Naive thymus-derived CD4-positive, alpha-beta T cell (primary cell): Measurements from ENCODE around the gene ITM2B. TPM values are rescaled to one million over a fixed set of nuclear protein-coding genes. Genes with fewer than 3 reads are reported as not detected.
A peak's percentile ranks its signal among the peaks of the same experiment; 100 is the strongest.

Experiments used
- ATAC-seq: fragments of 150-1000 bp; cut with Tn5 transposase; 2 replicates; pipeline ENCODE4 v1.10.0; 2021; ENCODE audit warnings: mild to moderate bottlenecking, moderate library complexity
- CTCF ChIA-PET: fragments of 350-600 bp; sonication (Branson Sonifier 250); formaldehyde crosslinking; loops from one replicate; lab custom pipeline; 2021; ENCODE audit warnings: antibody characterized with exemption; lab: Charles Lee
- POLR2A ChIA-PET: fragments of 350-600 bp; sonication (Branson Sonifier 250); formaldehyde crosslinking; loops from one replicate; lab custom pipeline; 2021; ENCODE audit warnings: antibody characterized with exemption, inconsistent platforms; lab: Charles Lee
- DNase-seq, 9 donors: peaks; one replicate each; pipeline versions ENCODE4 v3.0.0 to v3.0.0-alpha.2; 2020 to 2022; ENCODE audit warnings: mixed read lengths in 1 of 9
- H3K27ac ChIP-seq: one replicate; pipeline ENCODE4 v1.7.0; 2013; ENCODE audit warnings: mild to moderate bottlenecking, low read depth, low read length, moderate library complexity
- H3K27me3 ChIP-seq, 2 donors: one replicate each; pipeline ENCODE4 v1.7.0; 2013; ENCODE audit warnings: low read length in 2 of 2, mild to moderate bottlenecking in 2 of 2, moderate library complexity in 2 of 2; ENCODE audit not compliant: control insufficient read depth in 2 of 2, insufficient read depth in 2 of 2
- H3K36me3 ChIP-seq, 3 experiments: 1 replicate in 2 of 3; 2 replicates in 1 of 3; pipeline ENCODE4 v1.7.0; 2013; ENCODE audit warnings: low read length in 3 of 3, mild to moderate bottlenecking in 3 of 3, moderate library complexity in 1 of 3; ENCODE audit not compliant: insufficient read depth in 3 of 3, control insufficient read depth in 2 of 3
- H3K4me1 ChIP-seq, 2 donors: one replicate each; pipeline ENCODE4 v1.7.0; 2013; ENCODE audit warnings: low read length in 2 of 2, mild to moderate bottlenecking in 2 of 2, moderate library complexity in 1 of 2; ENCODE audit not compliant: control insufficient read depth in 2 of 2, insufficient read depth in 2 of 2
- H3K4me3 ChIP-seq: 2 replicates; pipeline ENCODE4 v1.7.0; 2013; ENCODE audit warnings: mild to moderate bottlenecking, low read length
- H3K9me3 ChIP-seq, 3 experiments: 1 replicate in 2 of 3; 2 replicates in 1 of 3; pipeline ENCODE4 v1.7.0; 2013; ENCODE audit warnings: low read length in 3 of 3; ENCODE audit not compliant: control insufficient read depth in 2 of 3
- H3K27ac Mint-ChIP-seq, 9 donors: one replicate each; pipeline ENCODE4 v1.8.0; 2020 to 2022; ENCODE audit warnings: mixed read lengths in 9 of 9, mild to moderate bottlenecking in 8 of 9, moderate library complexity in 5 of 9, inconsistent platforms in 2 of 9
- H3K27me3 Mint-ChIP-seq, 5 donors: one replicate each; pipeline ENCODE4 v1.8.0; 2021 to 2022; ENCODE audit warnings: mixed read lengths in 5 of 5, mild to moderate bottlenecking in 1 of 5
- H3K36me3 Mint-ChIP-seq, 5 donors: one replicate each; pipeline ENCODE4 v1.8.0; 2020 to 2022; ENCODE audit warnings: mixed read lengths in 5 of 5, mild to moderate bottlenecking in 3 of 5, inconsistent platforms in 1 of 5
- H3K4me1 Mint-ChIP-seq, 7 donors: one replicate each; pipeline ENCODE4 v1.8.0; 2020 to 2022; ENCODE audit warnings: mixed read lengths in 7 of 7, mild to moderate bottlenecking in 3 of 7, inconsistent platforms in 1 of 7
- H3K4me3 Mint-ChIP-seq, 10 donors: one replicate each; pipeline ENCODE4 v1.8.0; 2020 to 2022; ENCODE audit warnings: mild to moderate bottlenecking in 10 of 10, mixed read lengths in 10 of 10, moderate library complexity in 6 of 10, inconsistent platforms in 2 of 10
- H3K9me3 Mint-ChIP-seq, 11 donors: one replicate each; pipeline ENCODE4 v1.8.0; 2020 to 2022; ENCODE audit warnings: mixed read lengths in 11 of 11, mild to moderate bottlenecking in 4 of 11, inconsistent platforms in 1 of 11, moderate library complexity in 1 of 11
- intact Hi-C, 2 donors: fragments of 100-400 bp; cut with micrococcal nuclease; formaldehyde crosslinking; loops; one replicate each; pipeline ENCODE4 v1.15.1; 2023
- polyA plus RNA-seq, 2 donors: library from polyadenylated mRNA; unstranded; fragments of 300-500 nt; fragmentation: Illumina TruSeq; gene quantifications; one replicate each; pipeline ENCODE4 v1.2.3, GENCODE V29; 2021
- total RNA-seq, 6 experiments: library from RNA in 5 of 6; stranded (reverse) in 5 of 6; gene quantifications; 1 replicate in 5 of 6; 2 replicates in 1 of 6; pipeline ENCODE4 v1.2.3 and lab custom pipeline; 2021 to 2026

Gene ITM2B
- total and polyA plus RNA-seq, 7 experiments from 2014 or later, result 190 to 1,479 (median 659) TPM

GRCh38 chr13:48188601-48189000, 44.4 kb upstream of the ITM2B start:
- H3K27me3 Mint-ChIP-seq, result peaks cover 0 to 7% (median 0%) of the 10 kb centered on the region in 5 donors
- POLR2A ChIA-PET, result interaction anchor here (0.5 to 8.5 kb wide), 9 partner anchors 9 to 149 kb away, joined by 3 to 114 read pairs (median 8); partner anchors contain the start of gene ITM2B
- peak overlapping the region; percentile 22 for H3K27ac ChIP-seq
- H3K4me1 ChIP-seq, result peaks cover 8 to 56% of the 10 kb centered on the region in 2 donors
- CTCF ChIA-PET, result interaction anchor here (0.7 to 2.1 kb wide), 4 partner anchors 10 to 225 kb away, joined by 3 to 7 read pairs (median 4); partner anchors contain the start of gene LPAR6
- ATAC-seq (no peak), DNase-seq (no peak)
- H3K4me3 Mint-ChIP-seq, result peak overlapping the region in 6 of 10 donors; percentile 11 to 72 (median 34)
- peaks cover 44 to 91% (median 77%) of the 10 kb centered on the region in 7 donors for H3K4me1 Mint-ChIP-seq
- H3K9me3 ChIP-seq, result no peaks in the 10 kb centered on the region
- no peaks in the 10 kb centered on the region for H3K36me3 ChIP-seq
- H3K27ac Mint-ChIP-seq, result peak overlapping the region in 8 of 9 donors; percentile 49 to 94 (median 82)
- H3K36me3 Mint-ChIP-seq, result peaks cover 0 to 14% (median 0%) of the 10 kb centered on the region in 5 donors
- H3K9me3 Mint-ChIP-seq, result peaks cover 0 to 5% (median 0%) of the 10 kb centered on the region in 11 donors
- no peaks in the 10 kb centered on the region for H3K27me3 ChIP-seq
- intact Hi-C loops, result loop anchor here in 1 of 2 donors (1.0 to 5.0 kb wide), 2 partner anchors 10 to 114 kb away; partner anchors contain the start of gene RB1
- no peak overlapping the region for H3K4me3 ChIP-seq

DNA sequence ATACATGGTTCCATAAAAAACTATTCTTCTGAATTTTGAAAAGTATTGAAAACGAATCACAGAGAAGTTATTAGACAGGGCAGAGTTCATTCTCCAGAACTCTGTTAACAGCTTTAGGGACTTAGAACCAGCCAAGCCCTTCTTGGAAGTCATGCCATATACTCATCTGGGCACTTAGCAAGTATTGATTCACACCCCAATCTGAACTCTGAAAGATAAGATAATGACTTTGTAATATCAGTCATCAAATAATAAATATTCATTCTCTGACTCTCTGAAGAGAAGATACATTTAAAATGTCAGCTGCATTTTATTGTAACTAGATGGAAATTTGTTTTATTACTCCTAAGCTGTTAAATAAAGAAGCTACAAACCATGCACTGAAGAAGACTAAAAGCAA, 43.8 kb upstream of the ITM2B start:
- Mint-ChIP-seq H3K4me3 (peak overlapping the region in 3 of 10 donors; percentile 1 to 61 (median 32)), H3K36me3 (peaks cover 0 to 16% (median 0%) of the 10 kb centered on the region in 5 donors), H3K27ac (peak overlapping the region in 7 of 9 donors; percentile 25 to 94 (median 82)), H3K27me3 (peaks cover 0 to 7% (median 0%) of the 10 kb centered on the region in 5 donors), H3K9me3 (peaks cover 0 to 5% (median 0%) of the 10 kb centered on the region in 11 donors), H3K4me1 (peaks cover 41 to 91% (median 77%) of the 10 kb centered on the region in 7 donors)
- Histone ChIP-seq H3K9me3 (no peaks in the 10 kb centered on the region), H3K27ac (no peak overlapping the region), H3K27me3 (no peaks in the 10 kb centered on the region), H3K36me3 (no peaks in the 10 kb centered on the region), H3K4me3 (no peak overlapping the region), H3K4me1 (peaks cover 6 to 56% of the 10 kb centered on the region in 2 donors)
- ChIA-PET CTCF (interaction anchor here (0.6 to 2.1 kb wide), 6 partner anchors 9 to 224 kb away, joined by 3 to 7 read pairs (median 4); partner anchors contain the start of gene LPAR6), POLR2A (interaction anchor here (0.5 to 8.5 kb wide), 10 partner anchors 10 to 150 kb away, joined by 3 to 114 read pairs (median 7); partner anchors contain the start of gene ITM2B)
- no peak for DNase-seq
- intact Hi-C loops, result loop anchor here in 1 of 2 donors (5.0 kb wide), 1 partner anchor 113 kb away; the partner anchor contains the start of gene RB1
- ATAC-seq, result no peak

- CTCF ChIA-PET, result interaction anchor here (0.7 to 1.2 kb wide), 2 partner anchors 8 to 30 kb away, joined by 3 read pairs; no protein-coding TSS in a partner anchor
- Histone ChIP-seq H3K9me3 (no peaks in the 10 kb centered on the region), H3K27ac (no peak overlapping the region), H3K4me3 (no peak overlapping the region), H3K36me3 (no peaks in the 10 kb centered on the region), H3K27me3 (no peaks in the 10 kb centered on the region), H3K4me1 (peaks cover 4 to 29% of the 10 kb centered on the region in 2 donors)
- H3K27me3 Mint-ChIP-seq, result peaks cover 0 to 17% (median 0%) of the 10 kb centered on the region in 5 donors
- ATAC-seq (no peak), DNase-seq (no peak)
- intact Hi-C loops, result no loop called here
- peak overlapping the region in 8 of 10 donors; percentile 6 to 70 (median 41) for H3K4me3 Mint-ChIP-seq
- peaks cover 0 to 16% (median 0%) of the 10 kb centered on the region in 5 donors for H3K36me3 Mint-ChIP-seq
- H3K27ac Mint-ChIP-seq, result peak overlapping the region in 7 of 9 donors; percentile 71 to 85 (median 77)
- H3K9me3 Mint-ChIP-seq, result peaks cover 0 to 11% (median 0%) of the 10 kb centered on the region in 11 donors
- H3K4me1 Mint-ChIP-seq, result peaks cover 26 to 76% (median 60%) of the 10 kb centered on the region in 7 donors
- POLR2A ChIA-PET, result interaction anchor here (1.0 to 5.9 kb wide), 8 partner anchors 10 to 65 kb away, joined by 3 to 61 read pairs (median 6); partner anchors contain the start of gene ITM2B
Observed at GRCh38 chr13:48192411-48192935, 40.5 kb upstream of the ITM2B start.

GRCh38 chr13:48194379-48194754, 38.6 kb upstream of the ITM2B start:
- Histone ChIP-seq H3K4me3 (no peak overlapping the region), H3K27ac (no peak overlapping the region), H3K27me3 (no peaks in the 10 kb centered on the region), H3K36me3 (no peaks in the 10 kb centered on the region), H3K9me3 (no peaks in the 10 kb centered on the region), H3K4me1 (peaks cover 4 to 12% of the 10 kb centered on the region in 2 donors)
- H3K36me3 Mint-ChIP-seq, result peaks cover 0 to 9% (median 0%) of the 10 kb centered on the region in 5 donors
- peaks cover 16 to 67% (median 44%) of the 10 kb centered on the region in 7 donors for H3K4me1 Mint-ChIP-seq
- peaks cover 0 to 8% (median 0%) of the 10 kb centered on the region in 11 donors for H3K9me3 Mint-ChIP-seq
- intact Hi-C loops, result no loop called here
- ChIA-PET CTCF (no interaction called here), POLR2A (interaction anchor here (0.5 to 3.4 kb wide), 8 partner anchors 10 to 65 kb away, joined by 3 to 15 read pairs (median 5); partner anchors contain the start of gene ITM2B)
- H3K27ac Mint-ChIP-seq, result peak overlapping the region in 7 of 9 donors; percentile 14 to 86 (median 48)
- DNase-seq (peak in 1 of 9 donors; percentile 20), ATAC-seq (peak; percentile 86)
- H3K4me3 Mint-ChIP-seq, result peak overlapping the region in 9 of 10 donors; percentile 6 to 82 (median 56)
- H3K27me3 Mint-ChIP-seq, result peaks cover 0 to 14% (median 0%) of the 10 kb centered on the region in 5 donors

- Mint-ChIP-seq H3K4me1 (peaks cover 6 to 36% (median 28%) of the 10 kb centered on the region in 7 donors), H3K9me3 (peaks cover 0 to 16% (median 3%) of the 10 kb centered on the region in 11 donors), H3K4me3 (peak overlapping the region in 6 of 10 donors; percentile 1 to 44 (median 10)), H3K36me3 (peaks cover 0 to 14% (median 8%) of the 10 kb centered on the region in 5 donors), H3K27ac (peak overlapping the region in 8 of 9 donors; percentile 46 to 82 (median 69)), H3K27me3 (peaks cover 0 to 35% (median 0%) of the 10 kb centered on the region in 5 donors)
- Histone ChIP-seq H3K27me3 (no peaks in the 10 kb centered on the region), H3K4me3 (no peak overlapping the region), H3K4me1 (peaks cover under 1 to 10% of the 10 kb centered on the region in 2 donors), H3K9me3 (no peaks in the 10 kb centered on the region), H3K36me3 (no peaks in the 10 kb centered on the region), H3K27ac (no peak overlapping the region)
- ATAC-seq (no peak), DNase-seq (no peak)
- CTCF ChIA-PET, result interaction anchor here (0.8 to 1.1 kb wide), 2 partner anchors 36 to 73 kb away, joined by 3 to 5 read pairs; no protein-coding TSS in a partner anchor
- POLR2A ChIA-PET, result interaction anchor here (1.0 to 3.5 kb wide), 6 partner anchors 10 to 43 kb away, joined by 3 to 24 read pairs (median 21); partner anchors contain the start of gene ITM2B
- intact Hi-C loops, result loop anchor here in 1 of 2 donors (1.0 kb wide), 1 partner anchor 72 kb away; no protein-coding TSS in a partner anchor
Observed at GRCh38 chr13:48199404-48199946, 33.5 kb upstream of the ITM2B start.

GRCh38 chr13:48201044-48201443, 32.0 kb upstream of the ITM2B start:
- CTCF ChIA-PET, result no interaction called here
- H3K4me3 Mint-ChIP-seq, result no peak overlapping the region
- H3K4me3 ChIP-seq, result no peak overlapping the region
- H3K27me3 Mint-ChIP-seq, result peaks cover 0 to 46% (median 0%) of the 10 kb centered on the region in 5 donors
- no peak for DNase-seq
- H3K27ac Mint-ChIP-seq, result no peak overlapping the region
- no peaks in the 10 kb centered on the region for H3K36me3 ChIP-seq
- H3K36me3 Mint-ChIP-seq, result peaks cover 0 to 20% (median 8%) of the 10 kb centered on the region in 5 donors
- H3K4me1 Mint-ChIP-seq, result peaks cover 4 to 27% (median 22%) of the 10 kb centered on the region in 7 donors
- no peak for ATAC-seq
- H3K9me3 Mint-ChIP-seq, result peaks cover 0 to 25% (median 5%) of the 10 kb centered on the region in 11 donors
- peaks cover 0 to 10% of the 10 kb centered on the region in 2 donors for H3K4me1 ChIP-seq
- H3K27ac ChIP-seq, result no peak overlapping the region
- POLR2A ChIA-PET, result interaction anchor here (0.5 to 3.5 kb wide), 8 partner anchors 11 to 291 kb away, joined by 3 to 22 read pairs (median 4); partner anchors contain the start of gene ITM2B
- H3K9me3 ChIP-seq, result no peaks in the 10 kb centered on the region
- intact Hi-C loops, result no loop called here
- H3K27me3 ChIP-seq, result no peaks in the 10 kb centered on the region
